Fibroblast of lung (primary cell): ENCODE measurements around the gene ERICH4.

Source experiments
- CTCF ChIP-seq, 2 donors: IDR thresholded peaks in 1 of 2; conservative IDR thresholded peaks in 1 of 2; 1 replicate in 1 of 2; 2 replicates in 1 of 2; pipeline ENCODE4 v1.5.1; 2011 to 2012; ENCODE audit warnings: low read length in 2 of 2, control low read depth in 1 of 2, inconsistent platforms in 1 of 2, low read depth in 1 of 2, mild to moderate bottlenecking in 1 of 2
- EZH2 ChIP-seq: IDR thresholded peaks from 2 replicates; pipeline ENCODE4 v1.5.1; 2012; ENCODE audit warnings: low read length, control low read depth, mild to moderate bottlenecking; ENCODE audit errors: missing control alignments

GRCh38 chr19:41408256-41408655, 34.7 kb upstream of the ERICH4 start:
- no peak for TF ChIP-seq CTCF (conservative IDR thresholded peaks at IDR 0.05 in 1 of 2, IDR thresholded peaks at IDR 0.05 in 1 of 2; ENCODE audit: low read depth in 1 of 2, low read length in 2 of 2)
- no peak for TF ChIP-seq EZH2
